Left renal pelvis (tissue), 4 donors: ENCODE results near the gene TMBIM1. TPM values are rescaled to one million over a fixed set of nuclear protein-coding genes. Genes with fewer than 3 reads are reported as not detected.
A peak's percentile ranks its signal among the peaks of the same experiment; 100 is the strongest.
"Not testable (repeated sequence)": the region's sequence is repeated elsewhere in the genome, so short reads cannot be mapped to it uniquely, and the experiment has no call there.

Experiments
- DNase-seq, 4 donors: peaks; one replicate each; pipeline ENCODE4 v3.0.0-alpha.2; 2013; ENCODE audit warnings: low read depth in 4 of 4, low spot score in 3 of 4
- polyA plus RNA-seq, 4 donors: library from polyadenylated mRNA; unstranded; fragments of 120-200 nt; gene quantifications; one replicate each; pipeline ENCODE4 v1.2.1, GENCODE V29; 2013; ENCODE audit not compliant: insufficient read length in 4 of 4

Gene TMBIM1
- polyA plus RNA-seq, 4 donors, result 72.2 to 94.0 (median 86.5) TPM

- not testable (repeated sequence) for DNase-seq
These were observed 18.9 kb downstream of the TMBIM1 start for GRCh38 chr2:218273214-218273907.

DNA sequence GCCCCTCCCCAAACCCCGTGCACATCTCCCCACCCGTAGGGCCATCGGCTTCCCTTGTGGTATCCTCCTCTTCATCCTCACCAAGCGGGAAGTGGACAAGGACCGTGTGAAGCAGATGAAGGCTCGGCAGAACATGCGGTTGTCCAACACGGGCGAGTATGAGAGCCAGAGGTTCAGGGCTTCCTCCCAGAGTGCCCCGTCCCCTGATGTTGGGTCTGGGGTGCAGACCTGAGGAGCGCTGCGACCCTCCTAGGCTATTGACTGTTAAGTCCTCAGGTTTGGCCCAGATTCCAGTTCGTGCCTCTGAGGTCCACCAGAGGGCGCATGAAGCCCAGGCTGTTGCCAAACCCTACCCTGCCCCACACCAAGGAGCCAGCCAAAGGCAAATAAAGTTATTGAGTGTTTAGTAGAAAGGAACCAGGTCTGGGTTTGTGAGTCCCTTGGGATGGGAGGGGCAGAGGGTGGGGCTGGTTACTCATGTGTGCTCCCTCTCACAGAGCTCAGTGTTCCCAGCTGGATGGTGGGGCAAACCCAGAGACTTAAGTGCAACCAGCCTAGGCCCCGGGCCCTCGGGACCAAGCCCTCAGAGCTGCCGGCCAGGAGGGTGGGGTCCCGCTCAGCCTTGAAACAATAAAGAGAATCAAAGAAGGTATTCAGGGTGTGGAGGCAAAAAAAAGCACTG lies 19.6 kb downstream of the TMBIM1 start:
- no peak for DNase-seq

- no peak for DNase-seq
These were observed 20.3 kb downstream of the TMBIM1 start for GRCh38 chr2:218271865-218272530.

DNA sequence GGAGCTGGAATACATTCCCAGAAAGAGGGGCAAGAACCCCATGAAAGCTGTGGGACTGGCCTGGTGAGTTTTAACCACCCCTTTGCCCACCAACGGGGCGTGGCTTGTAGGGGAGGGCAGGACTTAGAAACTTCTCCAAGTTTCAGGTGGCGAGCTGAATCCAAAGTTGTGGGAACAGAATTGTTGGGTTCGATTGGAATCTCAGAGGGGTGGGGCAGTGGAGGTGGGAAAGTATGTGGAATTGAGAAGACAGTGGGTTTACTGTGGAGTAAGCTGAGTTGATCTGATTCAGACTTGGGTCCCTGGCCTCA lies 20.9 kb downstream of the TMBIM1 start:
- DNase-seq, result no peak

DNA sequence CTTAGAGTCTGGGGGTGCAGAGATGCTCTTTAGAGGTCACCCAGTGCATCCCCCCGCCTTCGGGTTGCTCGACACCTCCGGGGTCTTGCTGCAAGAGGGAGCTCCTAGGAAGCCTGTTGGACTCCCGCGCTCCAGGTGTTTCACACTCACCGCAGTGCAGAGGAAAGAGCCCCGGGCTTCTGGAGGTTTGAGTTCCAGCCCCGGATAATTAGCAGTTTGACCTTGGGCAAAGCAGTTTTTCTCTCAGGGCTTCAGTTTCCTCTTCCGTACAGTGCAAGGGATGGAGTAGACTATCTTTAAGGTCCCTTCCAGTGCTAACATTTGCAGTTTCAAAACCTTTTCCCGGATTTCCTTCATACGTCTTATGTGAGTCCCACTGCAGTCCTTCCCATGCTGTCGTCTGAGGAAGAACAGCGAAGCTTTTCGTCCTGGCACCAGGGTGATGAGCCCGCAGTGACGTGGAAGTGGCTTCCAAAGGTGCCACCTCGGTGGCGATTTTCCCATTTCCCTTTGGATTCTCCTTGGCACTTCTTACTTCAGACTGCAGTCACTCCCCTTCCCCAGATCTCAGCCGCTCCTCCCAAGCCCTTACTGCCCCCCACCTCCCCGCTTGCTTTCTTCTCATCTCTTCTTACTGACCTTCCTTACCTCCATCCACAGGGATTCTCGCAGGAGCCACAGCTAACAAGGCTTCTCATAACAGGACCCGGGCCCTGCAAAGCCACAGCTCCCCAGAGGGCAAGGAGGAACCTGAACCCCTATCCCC lies 21.4 kb downstream of the TMBIM1 start:
- no peak for DNase-seq

DNA sequence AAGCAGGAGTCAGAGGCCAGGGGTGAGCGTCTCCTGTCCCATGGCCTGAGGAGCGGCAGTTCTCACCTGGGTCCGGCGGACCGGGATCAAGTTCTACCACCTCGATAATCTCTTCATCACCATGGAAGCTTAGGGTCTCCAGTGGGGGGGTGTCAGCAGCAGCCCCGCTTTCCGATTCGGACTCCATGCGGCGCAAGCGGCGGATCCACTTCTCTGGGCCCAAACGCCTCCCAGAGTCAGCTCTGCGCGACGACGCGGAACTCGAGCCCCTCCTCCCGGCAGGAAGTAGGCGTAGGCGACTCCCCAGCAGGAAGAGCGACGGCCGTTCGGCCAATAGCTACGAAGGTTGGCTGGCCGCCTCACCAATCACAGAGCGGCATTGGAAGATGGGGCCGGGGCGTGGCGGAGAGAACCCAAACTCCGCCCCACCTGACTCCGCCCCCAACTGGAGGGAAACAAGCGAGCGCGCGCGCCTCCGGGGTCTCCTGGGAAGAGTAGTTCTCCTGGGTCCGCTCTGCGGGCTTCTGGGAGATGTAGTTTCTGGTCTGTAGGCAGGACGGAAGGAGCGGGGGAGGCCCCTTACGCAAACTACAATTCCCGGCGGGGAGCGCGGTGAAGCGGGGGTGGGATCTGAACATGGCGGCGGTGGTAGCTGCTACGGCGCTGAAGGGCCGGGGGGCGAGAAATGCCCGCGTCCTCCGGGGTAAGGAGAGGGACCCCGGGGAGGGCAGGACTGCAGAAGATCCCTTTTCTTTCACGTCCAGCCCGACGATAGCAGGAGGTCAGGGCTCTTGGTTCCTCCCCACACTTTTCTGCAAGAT lies 22.2 kb downstream of the TMBIM1 start, which contains the start of the genes AAMP and PNKD:
Gene AAMP, minus strand, starts transcription at position 238 of the 821 bp plus-strand sequence. Its CDS starts 51 bp downstream, at position 187.
Gene PNKD, plus strand, starts transcription at position 620 of the 821 bp plus-strand sequence. Its CDS starts 17 bp downstream, at position 637.
- peak; percentile 99 to 100 (median 100) for DNase-seq

GRCh38 chr2:218267259-218267658 lies 25.0 kb downstream of the TMBIM1 start:
- DNase-seq, result no peak

DNA sequence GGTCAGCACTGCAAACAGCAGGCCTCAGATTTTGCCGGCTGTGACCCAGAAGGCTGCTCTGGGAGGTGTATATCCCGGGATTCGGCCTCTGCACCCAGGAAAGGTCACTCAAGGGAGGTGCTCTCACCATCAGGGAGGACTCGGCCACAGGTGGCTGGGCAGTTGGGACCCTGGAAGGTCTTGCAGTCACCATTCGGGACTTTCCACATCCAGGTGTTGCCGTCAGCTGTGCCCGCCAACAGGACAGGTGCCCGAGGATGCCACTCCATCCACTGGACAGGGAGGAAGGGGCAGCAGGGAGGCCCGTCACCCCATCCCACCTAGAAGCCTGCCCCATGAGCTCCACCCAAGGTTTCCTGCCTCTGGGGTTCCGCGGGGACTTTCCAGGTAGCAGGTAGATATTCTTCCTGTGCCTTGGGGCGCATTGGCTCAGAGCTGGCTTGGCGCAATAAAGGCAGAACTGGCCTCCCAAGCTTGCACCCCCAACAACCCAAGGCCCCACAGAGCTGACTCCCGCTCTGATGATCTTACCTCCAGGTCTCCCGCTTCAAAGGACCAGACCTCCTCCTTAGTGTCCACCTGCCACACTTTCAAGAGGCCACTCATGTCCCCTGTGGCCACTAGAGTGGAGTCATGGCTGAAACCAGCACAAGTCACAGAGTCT lies 25.9 kb downstream of the TMBIM1 start:
- DNase-seq, result no peak

DNA sequence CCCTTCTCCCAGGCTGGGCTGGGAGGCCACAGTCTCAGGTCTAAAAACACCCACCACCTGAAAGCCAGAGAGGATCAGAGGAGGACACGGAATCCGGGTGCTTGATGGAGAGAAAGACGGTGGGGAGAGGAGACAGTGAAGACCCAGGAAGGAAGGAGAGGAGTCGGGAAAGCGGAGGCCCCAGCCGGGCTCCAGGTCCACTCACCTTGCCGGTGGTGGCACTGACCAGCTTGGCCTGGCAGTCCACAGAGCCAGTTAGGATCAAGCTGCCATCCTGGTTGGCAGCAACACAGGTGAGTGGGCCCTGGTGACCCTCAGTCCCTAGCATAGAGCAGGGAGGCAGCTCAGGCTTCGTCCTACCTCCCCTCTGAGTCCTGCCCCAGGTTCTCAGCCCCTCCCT lies 26.7 kb downstream of the TMBIM1 start:
- DNase-seq, result no peak

- no peak for DNase-seq
These were observed 27.3 kb downstream of the TMBIM1 start for GRCh38 chr2:218264773-218265561.

DNA sequence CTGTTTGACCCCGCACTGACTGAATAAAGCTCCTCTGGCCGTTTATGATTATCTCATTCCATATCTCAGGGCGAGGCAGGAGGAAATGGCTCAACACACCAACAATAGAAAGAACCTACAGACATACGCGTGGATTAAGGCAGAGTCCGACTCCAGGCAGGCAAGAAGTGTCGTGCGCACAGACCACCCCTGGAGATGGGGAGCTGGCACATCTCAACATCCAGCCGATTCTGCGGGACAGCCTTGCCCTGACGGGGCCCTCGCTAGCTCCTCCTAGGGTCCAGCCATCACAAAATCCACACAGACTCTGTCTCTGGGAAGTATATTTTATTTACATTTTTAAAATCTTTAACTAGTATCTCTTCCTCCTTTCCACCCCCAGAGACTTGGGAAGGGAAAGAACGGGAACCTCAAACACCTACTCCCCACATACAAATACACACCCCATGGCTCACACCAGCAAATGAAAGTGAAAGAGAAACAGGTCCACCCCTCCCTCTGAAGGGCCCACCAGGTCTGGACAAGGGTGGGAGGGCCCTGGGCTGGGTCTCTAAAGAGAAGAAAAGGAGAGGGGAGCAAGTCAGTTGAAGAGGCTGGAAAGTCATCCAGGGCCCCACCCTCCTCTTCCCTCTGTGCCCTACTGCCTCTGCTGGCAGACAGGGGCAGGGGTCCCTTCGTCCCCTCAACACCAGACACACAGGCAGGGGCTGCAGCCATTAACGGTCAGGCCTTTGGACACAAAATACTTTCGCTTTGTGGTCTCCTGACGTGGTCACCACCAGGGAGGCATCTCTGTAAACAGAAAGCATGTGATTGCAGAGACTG lies 28.3 kb downstream of the TMBIM1 start:
- no peak for DNase-seq

DNA sequence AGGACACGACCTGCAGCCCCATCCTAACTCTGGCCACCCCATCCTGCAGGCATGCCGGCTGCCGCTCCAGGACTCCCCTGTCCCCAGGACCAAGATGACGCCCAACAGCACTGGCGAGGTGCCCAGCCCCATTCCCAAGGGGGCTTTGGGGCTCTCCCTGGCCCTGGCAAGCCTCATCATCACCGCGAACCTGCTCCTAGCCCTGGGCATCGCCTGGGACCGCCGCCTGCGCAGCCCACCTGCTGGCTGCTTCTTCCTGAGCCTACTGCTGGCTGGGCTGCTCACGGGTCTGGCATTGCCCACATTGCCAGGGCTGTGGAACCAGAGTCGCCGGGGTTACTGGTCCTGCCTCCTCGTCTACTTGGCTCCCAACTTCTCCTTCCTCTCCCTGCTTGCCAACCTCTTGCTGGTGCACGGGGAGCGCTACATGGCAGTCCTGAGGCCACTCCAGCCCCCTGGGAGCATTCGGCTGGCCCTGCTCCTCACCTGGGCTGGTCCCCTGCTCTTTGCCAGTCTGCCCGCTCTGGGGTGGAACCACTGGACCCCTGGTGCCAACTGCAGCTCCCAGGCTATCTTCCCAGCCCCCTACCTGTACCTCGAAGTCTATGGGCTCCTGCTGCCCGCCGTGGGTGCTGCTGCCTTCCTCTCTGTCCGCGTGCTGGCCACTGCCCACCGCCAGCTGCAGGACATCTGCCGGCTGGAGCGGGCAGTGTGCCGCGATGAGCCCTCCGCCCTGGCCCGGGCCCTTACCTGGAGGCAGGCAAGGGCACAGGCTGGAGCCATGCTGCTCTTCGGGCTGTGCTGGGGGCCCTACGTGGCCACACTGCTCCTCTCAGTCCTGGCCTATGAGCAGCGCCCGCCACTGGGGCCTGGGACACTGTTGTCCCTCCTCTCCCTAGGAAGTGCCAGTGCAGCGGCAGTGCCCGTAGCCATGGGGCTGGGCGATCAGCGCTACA lies 29.4 kb downstream of the TMBIM1 start:
- no peak for DNase-seq

GRCh38 chr2:218262237-218262600 lies 30.1 kb downstream of the TMBIM1 start:
- DNase-seq, result no peak

DNA sequence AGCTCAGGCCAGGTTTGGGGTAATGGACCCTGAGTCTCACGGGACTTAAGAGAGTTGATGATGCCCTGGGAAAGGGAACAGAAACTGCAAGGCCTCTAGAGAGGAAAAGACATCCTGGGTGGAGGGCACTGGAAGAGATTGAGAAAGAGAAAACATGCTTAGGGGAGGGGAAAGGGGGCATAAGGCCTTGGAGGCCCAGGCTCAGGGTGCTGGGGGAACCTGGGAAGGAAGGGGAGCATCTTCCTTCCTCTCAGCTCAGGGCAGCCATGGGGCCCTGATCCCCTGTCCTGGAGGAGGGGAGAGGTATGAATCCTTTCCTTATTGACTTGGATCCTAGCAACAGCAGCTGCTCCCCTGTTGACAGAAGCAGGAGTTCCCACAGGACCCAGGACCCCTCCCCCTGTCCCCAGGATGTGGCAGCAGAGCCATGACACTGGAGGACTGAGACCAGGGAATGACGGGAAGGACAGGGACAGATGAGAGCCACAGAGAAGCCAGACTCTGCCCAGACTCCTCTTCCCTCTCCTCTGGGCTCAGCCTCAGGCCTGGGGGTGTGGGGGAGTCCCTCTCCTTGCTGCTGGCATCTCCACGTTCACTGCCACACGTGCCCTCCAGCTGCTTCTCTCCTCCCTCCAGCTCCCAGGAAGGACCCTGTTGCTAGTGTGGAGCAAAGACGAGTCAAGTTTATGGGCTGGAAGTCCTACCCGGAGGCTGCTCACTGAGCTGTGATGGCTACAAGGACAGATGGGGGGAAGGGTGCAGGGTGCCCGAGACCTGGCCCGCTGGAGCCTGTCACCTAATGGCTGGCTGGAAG lies 30.7 kb downstream of the TMBIM1 start:
- DNase-seq, result no peak

- peak in 3 of 4 donors; percentile 47 to 69 (median 54) for DNase-seq
These were observed 31.4 kb downstream of the TMBIM1 start, which contains the start of gene GPBAR1 for GRCh38 chr2:218260742-218261422. Gene GPBAR1, plus strand, starts transcription at chr2:218261015. Its CDS starts 1,710 bp downstream, at chr2:218262725.
